DMS53 treated with DMSO at 0.1 percent for 48 hours (cell line): Measurements from ENCODE around the gene GALT.

Experiments used
- DNase-seq: peaks from one replicate; lab custom pipeline; 2025; ENCODE audit not compliant: unreplicated experiment; lab: John Stamatoyannopoulos, UW

GALT gene

DNA sequence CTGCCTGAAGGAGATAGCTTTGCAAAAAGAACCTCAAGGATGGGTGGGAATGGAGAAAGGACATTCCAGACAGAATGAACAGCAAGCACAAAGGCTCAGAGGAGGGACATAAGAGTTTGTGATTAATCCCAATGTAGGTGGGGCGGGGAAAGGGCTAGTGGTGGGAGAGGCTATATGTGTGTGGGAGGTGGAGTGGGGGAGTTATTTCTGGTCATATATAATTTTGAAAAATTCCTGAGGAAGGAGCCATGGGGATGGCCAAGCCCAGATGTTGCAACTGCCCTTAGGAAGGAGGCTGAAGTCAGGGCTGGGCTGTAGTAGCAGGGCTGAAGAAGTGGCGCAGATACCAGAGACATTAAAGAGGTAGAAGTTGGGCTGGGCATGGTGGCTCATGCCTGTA lies 29.4 kb downstream of the GALT start:
- no peak for DNase-seq

DNA sequence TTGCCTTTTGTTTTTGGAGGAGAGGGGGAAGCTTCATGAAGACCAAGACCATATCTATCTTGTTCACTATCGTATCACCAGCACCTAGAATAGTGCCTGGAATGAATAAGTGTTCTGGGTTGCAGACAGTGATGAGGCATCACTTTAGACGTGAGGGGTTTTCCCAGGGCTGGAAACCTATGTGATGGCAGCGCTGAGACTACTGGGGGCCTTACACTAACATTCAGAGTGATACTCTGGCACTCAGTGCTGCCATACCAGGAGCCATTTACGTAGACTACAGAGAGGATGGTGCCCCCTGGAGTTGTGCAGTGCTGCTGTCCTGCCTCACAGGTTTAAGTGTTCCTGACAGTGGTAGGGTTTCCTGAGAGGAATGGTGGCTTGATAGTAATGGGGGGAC lies 37.7 kb downstream of the GALT start:
- DNase-seq: no peak

DNA sequence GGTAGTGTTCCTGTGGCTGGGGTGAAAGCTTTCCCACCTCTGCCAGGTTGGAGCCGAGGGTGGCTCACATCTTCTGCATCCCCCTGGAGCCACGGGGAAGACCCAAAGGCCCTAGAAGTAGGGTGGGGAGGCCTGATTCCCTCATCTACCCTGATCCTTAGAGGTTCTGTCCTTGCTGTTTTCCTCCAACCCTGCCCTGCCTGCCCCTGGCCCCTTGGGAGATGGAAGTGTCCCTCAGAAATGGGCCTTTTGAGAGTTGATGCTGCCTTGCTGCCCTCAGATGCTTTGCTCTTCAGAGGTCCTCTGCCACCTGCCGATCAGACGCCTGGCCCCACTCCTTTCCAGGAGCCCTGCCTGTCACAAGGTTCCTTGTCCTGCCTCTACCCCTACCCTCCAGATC lies 38.3 kb downstream of the GALT start:
- no peak for DNase-seq

DNA sequence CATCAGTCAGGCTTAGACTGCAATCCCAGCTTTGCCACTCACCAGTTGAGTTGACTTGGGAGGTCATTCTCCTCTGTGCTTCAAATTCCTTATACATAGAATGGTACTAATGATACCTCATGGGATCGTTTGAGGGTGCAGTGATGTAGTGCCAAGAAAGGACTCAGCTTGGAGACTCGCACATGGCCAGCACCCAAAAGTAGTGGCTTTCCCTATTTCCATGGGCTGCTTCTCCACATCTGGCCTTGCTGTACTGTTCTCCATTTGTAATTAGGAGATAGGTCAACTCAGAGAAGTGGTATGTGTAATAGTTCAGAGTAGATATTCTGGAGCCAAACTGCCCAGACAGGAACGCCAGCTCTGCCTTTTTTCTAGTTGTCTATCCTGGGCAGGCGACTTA lies 39.1 kb downstream of the GALT start:
- no peak for DNase-seq

DNA sequence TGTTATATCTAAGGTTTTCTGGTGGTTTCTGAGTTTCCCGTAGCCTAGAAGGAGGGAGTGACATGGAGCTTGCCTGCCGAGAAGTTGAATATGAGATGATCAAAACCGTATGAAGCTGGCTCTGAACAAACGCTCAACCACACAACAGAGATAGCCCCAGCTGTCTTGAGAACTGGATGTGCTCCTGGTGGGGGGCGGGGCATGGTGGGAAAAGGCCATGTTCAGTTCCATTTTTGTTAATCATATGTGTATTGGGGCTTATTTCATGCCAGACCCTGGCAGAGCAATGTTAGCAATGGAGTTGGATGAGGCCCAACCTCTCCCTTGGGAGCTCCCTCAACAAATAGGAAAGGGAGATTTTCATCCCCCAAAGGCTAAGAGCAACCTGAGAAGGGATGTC lies 39.8 kb downstream of the GALT start:
- DNase-seq: no peak

DNA sequence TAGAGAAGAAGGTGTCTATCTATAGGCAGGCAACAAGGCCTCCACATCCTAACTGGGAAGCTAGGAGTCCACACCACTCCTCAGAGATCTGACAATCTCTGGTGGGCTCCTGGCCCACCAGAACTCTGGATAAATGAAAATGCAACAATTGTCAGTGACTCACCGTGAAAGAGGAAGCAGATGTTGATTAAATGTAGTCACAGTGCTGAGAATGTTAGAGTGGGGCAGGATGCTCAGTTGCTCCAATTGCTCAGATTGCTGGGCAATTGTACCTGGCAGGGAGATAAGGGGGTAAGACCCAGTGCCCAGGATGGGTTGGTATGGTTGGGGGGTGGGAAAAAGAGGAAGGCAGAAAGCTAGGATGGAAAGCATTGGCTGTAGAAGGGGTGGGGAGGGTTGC lies 40.3 kb downstream of the GALT start:
- no peak for DNase-seq

DNA sequence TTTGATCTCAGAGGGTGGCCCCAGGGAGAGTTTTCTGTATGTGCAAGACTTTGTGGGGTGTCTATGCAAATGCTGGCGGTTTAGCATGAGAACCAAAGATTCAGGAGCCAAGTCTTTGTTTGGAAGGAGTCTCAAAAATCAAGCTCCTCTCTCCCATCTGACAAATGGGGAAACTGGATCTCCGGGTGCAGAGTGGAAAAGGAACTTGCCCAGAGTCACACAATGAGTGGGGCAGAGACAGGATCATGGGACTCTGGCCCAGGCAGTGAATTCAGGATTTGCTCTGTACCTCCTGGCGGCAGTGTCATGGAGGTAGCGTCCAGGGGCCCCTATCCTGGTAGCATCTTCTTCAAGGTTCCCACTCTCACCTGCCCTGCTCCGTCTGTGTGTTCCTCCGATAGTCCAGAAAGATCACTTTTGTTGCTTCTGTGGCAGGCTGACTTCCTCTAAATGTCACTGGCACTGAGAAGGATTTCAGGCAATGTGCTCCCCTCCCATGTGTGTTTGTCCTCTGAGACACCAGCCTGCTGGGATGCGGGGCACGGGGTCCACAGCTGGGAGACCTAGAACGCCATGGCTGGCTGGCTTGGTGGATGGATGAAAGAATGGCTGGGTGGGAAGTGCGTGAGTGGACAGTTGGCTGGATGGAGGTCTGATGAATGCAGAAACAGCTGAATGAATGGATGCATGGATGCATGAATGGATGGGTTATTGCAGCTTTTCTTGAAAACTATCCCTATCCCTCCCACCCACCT lies 41.0 kb downstream of the GALT start:
- no peak for DNase-seq

DNA sequence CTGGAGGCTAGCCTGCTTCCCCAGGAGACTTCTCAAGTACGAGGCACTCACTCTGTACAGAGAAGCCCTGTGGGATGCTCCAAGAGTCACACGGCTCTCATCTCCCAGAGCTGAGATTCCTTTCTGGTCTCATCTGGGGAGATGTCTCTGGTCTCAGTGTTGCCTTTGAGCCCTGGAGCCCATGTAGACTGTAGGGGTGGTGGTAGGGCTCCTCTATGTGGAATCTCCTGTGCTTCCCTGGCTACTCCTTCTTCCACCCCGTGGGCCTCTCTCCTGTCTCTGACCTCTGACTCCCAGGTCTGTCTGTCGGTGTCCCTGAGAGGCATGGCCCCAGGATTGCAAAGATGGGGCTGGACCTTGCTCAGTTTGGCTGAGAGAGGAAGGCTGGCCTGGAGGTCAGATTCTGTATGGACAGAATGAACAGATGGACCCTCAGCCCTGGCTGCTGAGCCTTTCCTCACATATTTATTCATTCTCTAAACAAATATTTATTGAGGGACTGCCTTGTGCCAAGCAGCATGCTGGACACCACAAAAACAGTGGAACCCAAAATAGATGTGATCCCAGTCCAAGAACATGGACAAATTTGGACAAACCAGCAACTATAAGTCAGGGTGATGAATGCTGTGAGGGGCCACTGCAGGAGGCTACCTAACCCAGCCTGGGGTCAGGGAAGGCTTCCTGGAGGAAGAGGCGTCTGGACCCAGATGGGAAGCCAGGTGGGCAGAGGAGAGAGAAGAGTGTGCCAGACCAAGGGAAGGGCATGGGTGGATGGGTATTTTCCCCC lies 42.0 kb downstream of the GALT start:
- DNase-seq: no peak

DNA sequence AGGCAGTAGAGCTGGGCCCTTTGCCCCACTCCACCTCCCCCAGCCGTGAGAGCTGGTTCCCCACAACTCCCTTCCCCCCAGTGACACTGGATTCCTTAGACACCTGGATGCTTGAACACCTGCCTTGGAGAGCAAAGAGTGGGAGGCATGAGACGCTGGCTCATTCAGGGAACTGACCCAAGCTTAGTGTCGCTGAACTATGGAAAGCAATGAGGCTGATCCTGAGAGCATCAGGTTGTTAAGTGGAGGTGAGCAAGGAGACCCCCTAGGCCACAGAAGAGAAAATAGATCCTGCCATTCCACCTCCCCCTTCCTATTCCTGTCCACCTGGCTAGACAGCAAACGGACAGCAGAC lies 42.6 kb downstream of the GALT start:
- DNase-seq: peak; percentile 48

DNA sequence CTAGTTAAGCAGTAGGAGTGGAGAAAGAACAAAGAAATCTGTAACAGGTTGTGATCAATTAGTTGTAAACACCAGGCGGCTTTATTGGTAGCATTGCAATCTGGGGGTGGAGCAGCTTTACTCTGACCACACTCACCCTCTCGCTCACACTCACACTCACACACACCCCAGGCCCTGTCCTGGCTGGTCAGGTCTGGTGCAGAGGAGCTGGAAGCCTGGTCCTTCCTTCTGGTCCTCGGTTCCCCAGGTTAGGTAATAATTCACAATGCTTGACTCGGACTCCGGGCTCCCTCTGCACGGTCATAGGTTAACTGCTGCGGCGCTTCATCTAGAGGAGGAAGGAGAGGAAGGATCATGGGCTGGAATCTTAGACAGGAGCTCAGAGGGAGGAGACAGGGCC lies 43.0 kb downstream of the GALT start:
- no peak for DNase-seq

DNA sequence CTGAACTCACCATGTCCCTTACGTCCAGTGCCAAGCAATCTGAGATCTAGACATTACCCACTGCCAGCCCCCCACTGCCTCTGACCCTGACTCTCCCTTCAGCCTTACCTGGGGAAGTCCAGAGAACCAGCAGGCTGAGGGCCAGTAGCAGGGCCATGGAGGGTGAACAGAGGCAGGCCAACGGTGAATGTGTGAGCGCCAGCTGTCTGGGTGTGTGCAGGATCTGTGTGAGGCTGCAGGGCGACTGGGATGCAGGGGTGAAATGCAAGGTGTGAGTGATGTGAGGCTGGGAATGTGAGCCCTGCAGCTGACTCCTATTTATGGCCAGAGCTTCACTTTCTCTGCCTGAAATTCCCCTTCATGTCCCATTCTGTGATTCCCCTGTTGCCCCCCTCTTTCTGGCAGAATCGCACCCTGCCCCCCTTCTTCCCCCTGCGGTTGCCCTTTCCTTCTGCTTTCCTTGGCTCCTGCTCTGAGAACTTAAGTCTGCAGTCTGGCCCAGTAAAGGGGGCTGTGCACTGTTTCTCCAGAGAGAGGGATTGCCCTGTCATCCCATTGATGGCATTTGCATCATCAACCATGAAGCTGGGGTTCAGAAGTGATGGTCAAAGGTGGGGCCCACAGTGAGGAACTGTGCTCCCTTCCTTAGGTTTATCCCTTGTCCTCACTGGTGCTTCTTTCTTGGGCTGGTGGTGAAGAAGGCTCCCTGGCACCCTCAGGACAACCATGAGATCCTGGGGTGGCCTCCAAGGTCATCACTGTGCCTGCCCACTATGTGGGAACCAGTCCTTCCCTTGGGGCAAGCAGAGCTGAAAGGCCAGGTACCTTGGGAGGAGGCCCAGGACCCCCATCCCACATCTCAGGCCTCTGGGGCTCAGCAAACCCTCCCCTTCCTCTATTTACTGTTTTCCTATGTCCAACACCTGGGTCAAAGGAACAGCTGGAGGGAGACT lies 44.8 kb downstream of the GALT start, which contains the start of gene CCL19:
CCL19 (minus strand) TSS at position 294 of the 953 bp plus-strand sequence; CDS start at position 157, 137 bp downstream.
- DNase-seq: no peak

DNA sequence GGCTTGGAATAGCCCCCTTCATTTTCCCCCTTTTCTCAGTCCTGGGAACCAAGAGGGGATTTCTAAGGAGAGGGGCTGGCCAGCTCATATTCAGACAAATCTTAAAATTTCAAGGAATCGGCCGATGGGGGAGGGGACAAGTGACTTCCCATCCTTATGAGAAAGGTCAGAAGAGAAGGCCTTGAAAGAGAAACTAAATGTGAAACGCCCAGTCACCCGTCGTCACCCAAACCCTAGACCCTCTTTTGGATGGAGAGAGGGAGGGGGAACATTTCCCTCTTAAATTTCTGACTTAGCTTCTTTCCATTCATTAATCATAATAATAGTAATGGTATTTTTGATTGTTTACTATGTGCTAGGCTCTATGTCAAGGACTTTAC lies 45.5 kb downstream of the GALT start:
- DNase-seq: no peak

DNA sequence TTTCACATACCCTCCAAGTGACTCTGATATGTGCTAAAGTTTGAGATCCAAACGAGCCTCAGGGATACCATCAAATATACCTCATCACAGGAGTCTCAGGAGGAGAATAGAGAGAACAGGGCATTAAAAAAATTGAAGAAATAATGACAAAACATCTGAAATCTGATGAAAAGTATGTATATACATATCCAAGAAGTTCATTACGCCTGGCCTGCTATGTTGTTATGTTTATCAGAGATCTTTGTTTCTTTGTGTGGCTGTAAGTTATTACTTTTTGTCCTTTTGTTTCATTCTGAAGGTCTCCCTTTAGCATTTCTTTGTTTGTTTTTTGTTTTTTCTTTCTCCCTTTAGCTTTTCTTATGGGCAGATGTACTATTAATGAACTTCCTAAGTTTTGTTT lies 47.1 kb downstream of the GALT start:
- DNase-seq: no peak

DNA sequence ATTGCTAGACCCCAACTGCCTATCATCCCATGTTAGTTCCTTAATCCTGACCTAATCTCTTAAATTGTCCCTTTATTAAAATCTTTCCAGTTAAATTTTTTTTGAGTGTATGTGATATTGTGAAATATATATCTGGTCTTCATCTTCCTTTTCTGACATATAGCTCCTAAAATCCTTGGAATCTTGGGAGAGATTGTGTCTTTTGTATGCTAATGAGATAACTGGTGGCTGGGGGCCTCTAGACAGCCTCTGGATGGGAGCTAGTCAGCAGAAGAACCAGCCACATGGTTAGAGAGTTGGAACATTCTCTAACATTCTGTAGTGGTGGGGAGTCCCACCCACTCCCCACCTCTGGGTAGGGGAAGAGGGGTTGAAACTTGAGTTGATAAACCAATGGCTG lies 48.3 kb downstream of the GALT start:
- no peak for DNase-seq
